ENCODE measurements around the gene PRKAR2B.

PRKAR2B gene

DNA sequence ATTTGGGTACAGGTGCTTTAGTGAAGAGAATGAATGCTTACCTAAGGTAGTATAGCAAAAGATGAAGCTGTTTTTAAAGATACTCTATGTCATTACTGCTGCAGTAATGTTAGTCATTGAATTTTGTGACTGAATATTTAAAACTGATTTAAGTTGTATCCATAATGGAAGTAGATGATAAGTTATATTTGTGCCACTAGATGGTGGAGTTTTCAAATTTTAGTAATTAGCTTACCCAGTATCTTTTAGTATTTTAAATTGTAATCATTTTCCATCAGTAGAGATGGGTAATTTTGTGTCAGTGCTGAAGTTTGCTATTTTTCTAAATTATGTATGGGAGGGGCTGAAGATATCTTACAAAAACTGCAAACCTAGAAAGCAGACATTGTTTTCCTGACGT is 149.5 kb downstream of the PRKAR2B start:
- no peak for DNase-seq

GRCh38 chr7:107196834-107197610 is 152.5 kb downstream of the PRKAR2B start:
- no peak for DNase-seq

DNA sequence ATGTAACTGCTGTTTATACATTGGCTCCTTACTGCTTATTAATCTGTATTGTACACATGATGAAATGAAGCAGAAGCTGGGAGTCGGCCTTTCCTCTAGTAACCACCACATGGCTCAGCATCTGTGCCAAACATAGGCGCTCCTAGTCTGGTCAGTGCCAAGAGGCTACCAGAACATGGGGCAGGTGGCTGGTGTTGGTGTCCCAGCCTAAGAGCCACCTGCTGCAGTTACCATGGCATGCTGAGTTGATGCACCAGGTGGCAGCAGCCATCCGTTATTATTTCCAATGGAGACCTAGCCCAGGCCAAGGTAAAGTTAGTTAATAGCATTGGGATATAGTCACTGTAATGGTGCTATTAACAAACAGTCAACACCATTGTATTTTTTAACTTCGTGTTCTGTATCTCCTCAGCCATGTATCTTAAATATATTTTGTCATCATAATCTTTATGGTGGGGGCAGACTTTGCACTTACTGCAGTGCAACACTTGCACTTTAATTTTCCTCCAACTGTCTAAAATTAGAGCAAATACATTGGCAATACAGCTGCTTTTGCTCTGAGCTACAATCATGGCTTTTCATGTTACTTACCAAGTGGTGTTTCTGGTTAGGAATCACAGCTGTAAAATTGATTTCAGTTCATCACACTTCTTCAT is 157.4 kb downstream of the PRKAR2B start:
- DNase-seq = no peak

- DNase-seq = no peak
These were observed 159.1 kb downstream of the PRKAR2B start for GRCh38 chr7:107203607-107204006.

DNA sequence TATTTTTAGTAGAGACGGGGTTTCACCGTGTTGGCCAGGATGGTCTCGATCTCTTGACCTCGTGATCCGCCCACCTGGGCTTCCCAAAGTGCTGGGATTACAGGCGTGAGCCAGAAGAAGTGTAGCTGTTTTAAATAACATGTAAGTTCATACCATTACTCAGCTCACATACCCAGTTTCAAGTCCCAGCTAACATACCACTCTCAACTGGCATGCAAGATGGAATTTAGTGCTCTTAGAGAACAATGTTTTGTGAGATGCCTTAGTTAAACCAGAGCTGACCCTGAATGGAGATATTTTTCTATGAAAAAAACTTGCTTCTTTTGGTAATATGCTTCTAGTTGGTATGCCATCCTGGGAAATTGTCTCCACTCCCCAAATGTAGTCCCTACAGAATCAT is 161.6 kb downstream of the PRKAR2B start:
- no peak for DNase-seq

- no peak for DNase-seq
These were observed 162.2 kb downstream of the PRKAR2B start for GRCh38 chr7:107206706-107207105.

GRCh38 chr7:107207459-107207858 is 163.0 kb downstream of the PRKAR2B start:
- DNase-seq = no peak

DNA sequence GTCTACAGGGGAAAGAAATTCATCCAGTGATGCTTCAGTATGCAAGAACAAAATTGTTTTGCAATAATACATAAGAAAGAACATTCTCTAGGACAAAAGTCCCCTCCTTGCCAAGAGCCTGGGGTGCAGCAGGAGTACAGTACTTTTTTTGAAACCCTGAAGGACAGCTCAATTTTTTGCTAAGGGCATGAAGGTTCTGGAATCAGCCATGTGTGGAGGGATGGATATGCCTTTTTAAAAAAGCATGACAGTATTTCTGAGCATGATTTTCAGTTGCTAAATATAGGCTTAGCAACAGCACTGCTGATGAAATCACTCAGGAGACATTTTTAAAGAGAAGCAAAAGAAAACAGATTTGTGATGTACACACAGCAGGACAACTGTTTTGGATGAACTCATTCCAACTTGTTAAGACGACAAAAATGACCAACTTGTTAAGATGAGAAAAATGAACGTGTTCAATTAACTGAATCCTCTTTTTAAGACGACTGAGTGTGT is 163.6 kb downstream of the PRKAR2B start:
- no peak for DNase-seq

DNA sequence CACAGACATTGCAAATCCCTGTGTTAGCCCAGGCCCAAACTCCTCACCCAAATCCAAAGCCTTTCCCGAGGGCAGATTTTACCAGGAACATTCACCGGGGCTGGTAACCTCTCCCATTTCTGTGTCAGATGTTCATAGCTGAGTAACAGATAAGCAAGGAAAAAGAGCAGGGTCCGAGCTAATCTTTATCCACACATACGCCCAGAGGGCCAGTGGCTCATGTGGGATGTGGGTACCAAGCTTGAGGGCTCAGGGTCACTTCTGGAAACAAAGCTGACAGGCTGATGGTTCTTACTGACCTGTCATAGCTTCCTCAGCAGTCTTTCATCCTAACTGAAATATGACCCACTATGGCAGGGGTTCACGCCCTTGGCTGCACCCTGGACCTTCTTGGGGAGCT is 164.1 kb downstream of the PRKAR2B start:
- DNase-seq = no peak

DNA sequence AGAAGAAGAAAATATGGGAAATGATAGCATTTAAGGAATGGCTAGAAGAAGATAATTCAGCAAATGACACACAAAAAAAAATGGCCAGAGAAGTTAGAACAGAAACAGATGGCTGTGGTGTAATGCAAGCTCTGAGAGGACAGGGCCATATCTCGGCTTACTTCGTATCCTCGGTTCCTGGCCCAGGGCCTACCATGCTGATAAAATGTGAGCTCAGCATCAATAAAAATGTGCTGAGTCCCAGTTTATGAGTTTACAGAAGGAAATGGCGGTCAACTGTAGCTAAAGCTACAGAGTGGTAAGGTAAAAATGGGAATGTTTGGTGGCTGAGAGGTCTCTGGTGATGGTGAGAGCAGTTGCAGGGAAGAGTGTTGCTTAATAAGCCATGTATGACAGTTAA is 165.1 kb downstream of the PRKAR2B start:
- DNase-seq = no peak

- DNase-seq = no peak
These were observed 165.9 kb downstream of the PRKAR2B start for GRCh38 chr7:107210400-107210799.
